GM12801 (cell line): ENCODE results near the gene USP38.

ENCODE experiments used
- CTCF ChIP-seq: IDR thresholded peaks from one replicate; pipeline ENCODE4 v1.5.1; 2011; ENCODE audit warnings: control low read depth; ENCODE audit not compliant: insufficient read length; ENCODE audit errors: extremely low read depth

Gene USP38, protein sequence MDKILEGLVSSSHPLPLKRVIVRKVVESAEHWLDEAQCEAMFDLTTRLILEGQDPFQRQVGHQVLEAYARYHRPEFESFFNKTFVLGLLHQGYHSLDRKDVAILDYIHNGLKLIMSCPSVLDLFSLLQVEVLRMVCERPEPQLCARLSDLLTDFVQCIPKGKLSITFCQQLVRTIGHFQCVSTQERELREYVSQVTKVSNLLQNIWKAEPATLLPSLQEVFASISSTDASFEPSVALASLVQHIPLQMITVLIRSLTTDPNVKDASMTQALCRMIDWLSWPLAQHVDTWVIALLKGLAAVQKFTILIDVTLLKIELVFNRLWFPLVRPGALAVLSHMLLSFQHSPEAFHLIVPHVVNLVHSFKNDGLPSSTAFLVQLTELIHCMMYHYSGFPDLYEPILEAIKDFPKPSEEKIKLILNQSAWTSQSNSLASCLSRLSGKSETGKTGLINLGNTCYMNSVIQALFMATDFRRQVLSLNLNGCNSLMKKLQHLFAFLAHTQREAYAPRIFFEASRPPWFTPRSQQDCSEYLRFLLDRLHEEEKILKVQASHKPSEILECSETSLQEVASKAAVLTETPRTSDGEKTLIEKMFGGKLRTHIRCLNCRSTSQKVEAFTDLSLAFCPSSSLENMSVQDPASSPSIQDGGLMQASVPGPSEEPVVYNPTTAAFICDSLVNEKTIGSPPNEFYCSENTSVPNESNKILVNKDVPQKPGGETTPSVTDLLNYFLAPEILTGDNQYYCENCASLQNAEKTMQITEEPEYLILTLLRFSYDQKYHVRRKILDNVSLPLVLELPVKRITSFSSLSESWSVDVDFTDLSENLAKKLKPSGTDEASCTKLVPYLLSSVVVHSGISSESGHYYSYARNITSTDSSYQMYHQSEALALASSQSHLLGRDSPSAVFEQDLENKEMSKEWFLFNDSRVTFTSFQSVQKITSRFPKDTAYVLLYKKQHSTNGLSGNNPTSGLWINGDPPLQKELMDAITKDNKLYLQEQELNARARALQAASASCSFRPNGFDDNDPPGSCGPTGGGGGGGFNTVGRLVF

DNA sequence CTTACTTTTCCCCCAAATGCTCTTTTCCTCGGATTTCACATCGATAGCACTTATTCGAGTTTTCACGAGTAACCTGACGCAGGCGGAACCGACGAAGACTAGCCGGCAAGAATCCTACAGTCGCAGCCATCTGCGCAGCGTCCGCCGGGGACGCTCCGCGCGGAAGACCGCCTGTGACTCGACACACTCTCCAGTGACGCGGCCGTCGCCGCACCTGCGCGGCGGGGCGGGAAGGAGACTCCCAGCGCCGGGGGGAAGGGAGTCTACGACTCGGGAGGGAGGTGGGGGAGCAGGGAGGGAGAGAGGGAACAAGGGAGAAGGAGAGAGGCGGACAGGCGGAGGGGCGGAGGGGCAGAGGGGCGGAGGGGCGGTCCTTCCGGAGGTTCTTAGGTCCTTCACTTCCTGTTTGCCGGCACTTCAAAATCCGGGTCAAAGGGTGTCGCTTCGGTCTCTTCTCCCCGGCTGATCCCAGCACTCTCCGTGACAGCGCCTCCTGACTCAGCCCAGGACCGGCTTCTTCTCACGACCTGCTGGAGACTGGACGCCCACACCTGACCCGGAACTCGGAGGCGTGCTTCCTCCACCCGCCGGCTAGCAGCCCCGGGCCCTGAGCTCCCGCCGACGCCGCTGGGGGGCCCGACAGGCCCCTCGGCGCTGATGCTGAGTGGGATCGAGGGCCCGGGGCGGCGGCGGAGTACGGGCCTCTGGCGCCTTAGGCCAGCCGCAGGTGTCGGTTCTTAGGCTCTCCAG is at the start of gene USP38:
USP38 (plus strand) TSS at position 415 of the 750 bp plus-strand sequence. CDS start 534 bp downstream, outside the sequence.
- TF ChIP-seq CTCF = no peak

GRCh38 chr4:143135358-143135757 is 49.4 kb upstream of the USP38 start:
- TF ChIP-seq CTCF = no peak

DNA sequence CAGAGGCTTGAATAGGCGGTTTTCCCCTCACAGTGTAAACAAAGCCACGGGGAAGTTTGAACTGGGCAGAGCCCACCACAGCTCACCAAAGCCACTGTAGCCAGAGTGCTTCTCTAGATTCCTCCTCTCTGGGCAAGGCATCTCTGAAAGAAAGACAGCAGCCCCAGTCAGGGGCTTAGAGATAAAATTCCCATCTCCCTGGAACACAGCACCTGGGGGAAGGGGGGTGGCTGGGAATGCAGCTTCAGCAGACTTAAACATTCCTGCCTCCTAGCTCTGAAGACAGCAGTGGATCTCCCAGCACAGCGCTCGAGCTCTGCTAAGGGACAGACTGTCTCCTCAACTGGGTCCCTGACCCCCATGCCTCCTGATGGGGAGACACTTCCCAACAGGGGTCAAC is 44.0 kb upstream of the USP38 start:
- TF ChIP-seq CTCF = no peak

DNA sequence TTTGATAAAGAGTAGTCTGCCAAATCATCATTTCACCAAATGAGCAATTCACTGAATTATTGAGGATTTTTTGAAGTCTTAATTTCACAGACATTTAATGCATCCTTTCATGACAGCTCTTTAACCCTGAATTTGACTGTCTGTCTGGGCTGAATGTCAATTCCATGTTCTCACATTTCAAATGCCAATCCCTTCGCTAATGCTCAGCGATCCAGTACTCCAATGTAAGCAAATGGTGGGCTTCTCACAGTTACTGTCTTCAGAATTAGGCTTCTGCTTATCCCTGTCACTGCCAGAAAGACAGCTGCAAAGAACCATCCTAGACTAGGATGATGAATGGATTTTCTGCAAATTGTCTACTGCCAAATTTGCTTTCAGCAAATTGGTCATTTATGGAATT is 36.2 kb upstream of the USP38 start:
- no peak for TF ChIP-seq CTCF

DNA sequence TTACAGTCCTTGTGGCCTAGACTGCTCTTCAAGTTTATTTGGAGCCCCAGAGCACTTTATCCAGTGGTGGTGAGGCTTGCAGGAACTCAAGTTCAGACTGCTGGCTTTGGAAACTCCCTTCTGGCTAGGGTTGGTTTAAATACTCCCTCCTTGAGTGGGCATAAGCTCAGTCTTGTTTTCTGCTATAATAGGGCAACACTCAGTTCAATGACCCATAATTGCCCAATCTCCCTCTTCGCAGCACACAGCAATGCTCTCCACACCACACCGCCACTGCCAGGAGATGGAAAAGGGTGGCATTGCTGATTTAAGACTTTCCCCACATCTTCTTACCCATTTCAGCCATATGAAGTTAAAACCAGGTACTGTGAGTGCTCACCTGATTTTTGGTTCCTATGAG is 27.9 kb upstream of the USP38 start:
- TF ChIP-seq CTCF = no peak

- no peak for TF ChIP-seq CTCF
These were observed 21.1 kb upstream of the USP38 start for GRCh38 chr4:143163614-143164013.
